HEK293 (cell line): Measurements from ENCODE around the gene SLC7A1.

ENCODE experiments used
- CTCF ChIA-PET: fragments of 350-600 bp; formaldehyde crosslinking; extraction: SDS; loops from one replicate; lab custom pipeline; 2021; ENCODE audit warnings: antibody characterized with exemption; lab: Yijun Ruan, JAX
- POLR2A ChIA-PET: fragments of 300-600 bp; formaldehyde crosslinking; extraction: SDS; loops from one replicate; lab custom pipeline; 2020; ENCODE audit warnings: antibody characterized with exemption, inconsistent platforms; lab: Yijun Ruan, JAX
- H3K27ac ChIP-seq: fragments of 200-500 bp; sonication (Bioruptor generic); 2 replicates; pipeline ENCODE4 v1.5.1; 2014; ENCODE audit warnings: low read depth, low read length, control low read depth, inconsistent platforms; ENCODE audit errors: extremely low read depth
- H3K36me3 ChIP-seq, 2 experiments: fragments of 200-500 bp in 1 of 2; sonication (Bioruptor generic) in 1 of 2; 1 replicate in 1 of 2; 2 replicates in 1 of 2; pipeline ENCODE4 v1.5.1; 2014 to 2017; ENCODE audit warnings: inconsistent platforms in 2 of 2, low read length in 2 of 2; ENCODE audit not compliant: control insufficient read depth in 2 of 2, insufficient read depth in 1 of 2
- H3K4me1 ChIP-seq: fragments of 200-500 bp; sonication (Bioruptor generic); 2 replicates; pipeline ENCODE4 v1.5.1; 2014; ENCODE audit warnings: mild to moderate bottlenecking, low read length, inconsistent platforms; ENCODE audit not compliant: control insufficient read depth, insufficient read depth
- H3K4me3 ChIP-seq: 2 replicates; pipeline ENCODE4 v1.5.1; 2011; ENCODE audit warnings: low read depth, mild to moderate bottlenecking, control low read depth, low read length, moderate library complexity
- H3K9me3 ChIP-seq: fragments of 200-500 bp; sonication (Bioruptor generic); 2 replicates; pipeline ENCODE4 v1.5.1; 2014; ENCODE audit warnings: low read depth, low read length, inconsistent platforms; ENCODE audit not compliant: control insufficient read depth, insufficient read depth
- CTCF ChIP-seq: fragments of 450-650 bp; formaldehyde crosslinking; IDR thresholded peaks from 2 replicates; pipeline ENCODE4 v1.5.1; 2016; ENCODE audit warnings: missing biosample characterization, missing genetic modification characterization
- EGR2 ChIP-seq: fragments of 450-650 bp; formaldehyde crosslinking; IDR thresholded peaks from 2 replicates; pipeline ENCODE4 v1.5.1; 2016; ENCODE audit warnings: low read depth, missing biosample characterization, missing genetic modification characterization
- GFI1B ChIP-seq: fragments of 450-650 bp; formaldehyde crosslinking; IDR thresholded peaks from 2 replicates; pipeline ENCODE4 v1.5.1; 2016; ENCODE audit warnings: missing biosample characterization, missing genetic modification characterization
- GLIS1 ChIP-seq: fragments of 450-650 bp; formaldehyde crosslinking; IDR thresholded peaks from 2 replicates; pipeline ENCODE4 v1.5.1; 2016; ENCODE audit warnings: missing biosample characterization, missing genetic modification characterization
- GLIS2 ChIP-seq: fragments of 450-650 bp; formaldehyde crosslinking; IDR thresholded peaks from 2 replicates; pipeline ENCODE4 v1.5.1; 2016; ENCODE audit warnings: missing biosample characterization, missing genetic modification characterization
- KLF10 ChIP-seq: fragments of 450-650 bp; IDR thresholded peaks from 2 replicates; pipeline ENCODE4 v1.5.1; 2018; ENCODE audit warnings: missing biosample characterization, mild to moderate bottlenecking, missing genetic modification characterization
- PATZ1 ChIP-seq: fragments of 450-650 bp; formaldehyde crosslinking; IDR thresholded peaks from 2 replicates; pipeline ENCODE4 v1.5.1; 2016; ENCODE audit warnings: missing biosample characterization, missing genetic modification characterization
- SP2 ChIP-seq: fragments of 450-650 bp; formaldehyde crosslinking; IDR thresholded peaks from 2 replicates; pipeline ENCODE4 v1.5.1; 2016; ENCODE audit warnings: missing biosample characterization, missing genetic modification characterization
- SP7 ChIP-seq: fragments of 450-650 bp; formaldehyde crosslinking; IDR thresholded peaks from 2 replicates; pipeline ENCODE4 v1.5.1; 2016; ENCODE audit warnings: missing biosample characterization, missing genetic modification characterization
- ZBTB10 ChIP-seq: fragments of 450-650 bp; formaldehyde crosslinking; IDR thresholded peaks from 2 replicates; pipeline ENCODE4 v1.5.1; 2016; ENCODE audit warnings: missing biosample characterization, missing genetic modification characterization
- ZBTB26 ChIP-seq: fragments of 450-650 bp; formaldehyde crosslinking; optimal IDR thresholded peaks from 2 replicates; pipeline ENCODE3; 2016; ENCODE audit warnings: missing biosample characterization, mild to moderate bottlenecking, missing genetic modification characterization
- ZBTB8A ChIP-seq: fragments of 450-650 bp; formaldehyde crosslinking; IDR thresholded peaks from 2 replicates; pipeline ENCODE4 v1.5.1; 2016; ENCODE audit warnings: missing biosample characterization, missing genetic modification characterization
- ZFHX2 ChIP-seq: fragments of 450-650 bp; formaldehyde crosslinking; conservative IDR thresholded peaks from 2 replicates; pipeline ENCODE4 v1.5.1; 2016; ENCODE audit warnings: missing biosample characterization, missing genetic modification characterization
- ZFP69B ChIP-seq: fragments of 450-650 bp; formaldehyde crosslinking; IDR thresholded peaks from 2 replicates; pipeline ENCODE4 v1.5.1; 2016; ENCODE audit warnings: missing biosample characterization, missing genetic modification characterization
- ZIC2 ChIP-seq: fragments of 450-650 bp; formaldehyde crosslinking; IDR thresholded peaks from 2 replicates; pipeline ENCODE4 v1.5.1; 2016; ENCODE audit warnings: missing biosample characterization, missing genetic modification characterization
- ZNF138 ChIP-seq: fragments of 450-650 bp; formaldehyde crosslinking; IDR thresholded peaks from 2 replicates; pipeline ENCODE4 v1.5.1; 2016; ENCODE audit warnings: missing biosample characterization, missing genetic modification characterization, borderline replicate concordance
- ZNF202 ChIP-seq: fragments of 450-650 bp; formaldehyde crosslinking; IDR thresholded peaks from 2 replicates; pipeline ENCODE4 v1.5.1; 2016; ENCODE audit warnings: missing biosample characterization, missing genetic modification characterization, borderline replicate concordance
- ZNF221 ChIP-seq: fragments of 450-650 bp; formaldehyde crosslinking; IDR thresholded peaks from 2 replicates; pipeline ENCODE4 v1.5.1; 2017; ENCODE audit warnings: missing biosample characterization, missing genetic modification characterization, borderline replicate concordance
- ZNF311 ChIP-seq: fragments of 450-650 bp; formaldehyde crosslinking; IDR thresholded peaks from 2 replicates; pipeline ENCODE4 v1.5.1; 2017; ENCODE audit warnings: missing biosample characterization, missing genetic modification characterization, borderline replicate concordance
- ZNF341 ChIP-seq: fragments of 450-650 bp; formaldehyde crosslinking; IDR thresholded peaks from 2 replicates; pipeline ENCODE4; 2016; ENCODE audit warnings: low read depth, missing biosample characterization, missing genetic modification characterization
- ZNF449 ChIP-seq: fragments of 450-650 bp; formaldehyde crosslinking; IDR thresholded peaks from 2 replicates; pipeline ENCODE4 v1.5.1; 2017; ENCODE audit warnings: missing biosample characterization, mild to moderate bottlenecking, missing genetic modification characterization, moderate library complexity
- ZNF596 ChIP-seq: fragments of 450-650 bp; IDR thresholded peaks from 2 replicates; pipeline ENCODE4 v1.5.0; 2018; ENCODE audit warnings: missing biosample characterization, mild to moderate bottlenecking, missing genetic modification characterization, moderate library complexity
- ZNF600 ChIP-seq: fragments of 450-650 bp; formaldehyde crosslinking; IDR thresholded peaks from 2 replicates; pipeline ENCODE4 v1.5.1; 2016; ENCODE audit warnings: missing biosample characterization, missing genetic modification characterization
- ZNF785 ChIP-seq: fragments of 450-650 bp; formaldehyde crosslinking; IDR thresholded peaks from 2 replicates; pipeline ENCODE4 v1.5.1; 2016; ENCODE audit warnings: missing biosample characterization, missing genetic modification characterization
- ZNF792 ChIP-seq: fragments of 450-650 bp; formaldehyde crosslinking; IDR thresholded peaks from 2 replicates; pipeline ENCODE4 v1.5.1; 2016; ENCODE audit warnings: missing biosample characterization, missing genetic modification characterization

Gene SLC7A1

GRCh38 chr13:29595380-29596063 lies at the start of gene SLC7A1:
Gene SLC7A1 (minus strand): TSS chr13:29595688. CDS start chr13:29536188, 59,500 bp downstream.
- TF ChIP-seq ZFHX2 (peak; percentile 78), ZFP69B (peak; percentile 58), SP7 (tag by site-specific recombination) (no peak), GFI1B (no peak), ZIC2 (tag by site-specific recombination) (peak; percentile 85), ZNF596 (tag by site-specific recombination) (no peak), KLF10 (tag by site-specific recombination) (peak; percentile 0; the same call in 1 of the 2 replicates), GLIS2 (peak; percentile 90), ZNF792 (no peak), EGR2 (tag by site-specific recombination) (peak; percentile 48; the same call in 1 of the 2 replicates), ZNF221 (tag by site-specific recombination) (no peak), ZBTB10 (tag by site-specific recombination) (peak; percentile 48; the same call in 1 of the 2 replicates), SP2 (tag by site-specific recombination) (peak; percentile 59), ZNF138 (tag by site-specific recombination) (no peak), GLIS1 (tag by site-specific recombination) (peak; percentile 51; the same call in 1 of the 2 replicates), ZNF341 (tag by site-specific recombination) (peak; percentile 73; the same call in 1 of the 2 replicates), ZNF202 (tag by site-specific recombination) (no peak), ZNF449 (peak; percentile 84), ZBTB26 (tag by site-specific recombination) (peak; percentile 46), PATZ1 (tag by site-specific recombination) (peak; percentile 31; the same call in 1 of the 2 replicates), ZBTB8A (tag by site-specific recombination) (peak; percentile 96), ZNF785 (no peak), ZNF311 (tag by site-specific recombination) (no peak), ZNF600 (tag by site-specific recombination) (peak; percentile 73; the same call in 1 of the 2 replicates), CTCF (0 out of 2 replicates have a peak, but pooled peaks have one; percentile 28)
- TF ChIP-seq, all 188 proteins: peak for 16
- no peaks in the 10 kb centered on the region for H3K36me3 ChIP-seq
- H3K27ac ChIP-seq: peak within 1 kb of the TSS; percentile 96; the same call in 1 of the 2 replicates
- POLR2A ChIA-PET: interaction anchor here (1.4 kb wide), 1 partner anchor 11 kb away, joined by 5 read pairs; no protein-coding TSS in a partner anchor
- H3K4me3 ChIP-seq: peak within 1 kb of the TSS; percentile 75
- CTCF ChIA-PET: no interaction called here
- H3K4me1 ChIP-seq: no peaks in the 10 kb centered on the region
- no peaks in the 10 kb centered on the region for H3K9me3 ChIP-seq
